Activated CD8-positive, alpha-beta memory T cell treated with anti-CD3 and anti-CD28 coated beads for 48 hours (primary cell): ENCODE data around the gene NHERF1.

ENCODE experiments used
- DNase-seq, 3 experiments: peaks; one replicate each; pipeline ENCODE4 v3.0.0-alpha.2; 2020; ENCODE audit warnings: low read depth in 2 of 3, low spot score in 2 of 3

NHERF1 gene

DNA sequence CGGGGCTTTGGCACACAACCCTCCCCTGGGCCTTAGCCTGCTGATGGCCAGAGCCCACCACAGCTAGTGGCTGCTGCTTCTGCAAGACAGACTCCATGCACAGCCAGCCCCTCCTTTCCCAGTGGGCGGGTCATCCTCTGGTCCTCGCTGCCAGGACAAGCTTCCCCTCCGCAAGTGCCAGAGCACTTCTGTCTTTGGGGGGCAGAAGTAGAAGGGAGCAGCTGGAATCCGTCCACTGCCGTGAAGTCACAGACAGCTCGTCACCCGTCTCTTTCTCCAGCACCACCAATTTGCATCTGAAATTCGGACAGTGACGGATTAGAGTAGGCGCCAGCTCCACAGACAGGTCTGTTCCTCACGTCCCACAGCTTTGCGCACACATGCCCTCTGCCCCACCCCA, 59.0 kb downstream of the NHERF1 start:
- DNase-seq: no peak

DNA sequence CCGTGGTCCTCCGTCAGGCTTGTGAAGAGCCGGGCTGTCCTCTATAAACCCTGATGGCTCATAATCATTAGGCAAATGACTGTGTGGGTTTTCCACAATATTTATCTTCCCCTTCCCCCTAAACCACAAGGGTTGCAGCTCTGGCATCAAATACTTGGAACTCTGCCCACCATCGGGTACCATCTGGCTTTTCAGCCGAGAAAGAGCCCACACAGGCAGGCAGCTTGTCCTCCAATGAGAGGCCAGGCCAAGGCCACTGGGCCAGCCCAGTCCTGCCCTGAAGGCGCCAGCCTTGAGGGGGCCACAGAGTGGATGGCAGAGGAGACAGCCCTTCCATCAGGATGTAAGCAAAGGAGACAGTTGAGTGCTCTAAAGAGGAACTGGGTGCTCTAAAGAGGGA, 59.5 kb downstream of the NHERF1 start:
- no peak for DNase-seq

DNA sequence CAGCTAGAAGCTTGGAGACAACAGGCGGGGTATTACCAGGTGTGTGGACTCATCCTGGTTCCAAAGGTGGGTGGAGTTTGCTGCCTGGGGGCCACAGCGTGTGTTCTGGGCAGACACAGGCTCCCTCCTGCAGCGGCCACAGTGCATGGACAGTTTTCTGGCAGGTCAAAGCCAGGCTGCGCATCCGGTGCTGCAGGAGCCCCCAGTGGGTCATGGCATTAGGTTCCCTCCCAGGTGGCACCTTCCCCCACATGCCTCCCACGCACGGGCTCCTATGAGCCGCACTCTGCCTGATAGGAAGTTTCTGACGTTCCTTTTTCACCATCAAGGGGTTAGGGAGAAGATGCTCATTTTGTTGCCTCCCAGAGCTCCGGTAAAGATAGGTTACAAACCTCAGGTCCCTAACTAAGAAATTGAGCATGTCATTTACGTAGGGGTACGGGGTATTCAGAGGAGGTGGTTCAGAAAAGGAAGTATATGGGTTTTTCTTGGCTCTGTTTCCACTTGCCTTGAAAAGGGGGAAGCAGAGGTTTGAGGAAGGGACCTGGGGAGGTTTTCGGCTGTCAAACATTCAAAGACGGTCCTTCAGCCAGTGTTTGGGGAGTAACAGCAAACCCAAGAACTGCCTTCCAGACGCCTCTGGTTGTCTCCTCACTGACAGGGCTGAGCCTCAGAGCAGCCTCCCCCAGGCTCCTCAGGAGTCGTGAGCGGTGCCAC, 60.4 kb downstream of the NHERF1 start:
- no peak for DNase-seq

DNA sequence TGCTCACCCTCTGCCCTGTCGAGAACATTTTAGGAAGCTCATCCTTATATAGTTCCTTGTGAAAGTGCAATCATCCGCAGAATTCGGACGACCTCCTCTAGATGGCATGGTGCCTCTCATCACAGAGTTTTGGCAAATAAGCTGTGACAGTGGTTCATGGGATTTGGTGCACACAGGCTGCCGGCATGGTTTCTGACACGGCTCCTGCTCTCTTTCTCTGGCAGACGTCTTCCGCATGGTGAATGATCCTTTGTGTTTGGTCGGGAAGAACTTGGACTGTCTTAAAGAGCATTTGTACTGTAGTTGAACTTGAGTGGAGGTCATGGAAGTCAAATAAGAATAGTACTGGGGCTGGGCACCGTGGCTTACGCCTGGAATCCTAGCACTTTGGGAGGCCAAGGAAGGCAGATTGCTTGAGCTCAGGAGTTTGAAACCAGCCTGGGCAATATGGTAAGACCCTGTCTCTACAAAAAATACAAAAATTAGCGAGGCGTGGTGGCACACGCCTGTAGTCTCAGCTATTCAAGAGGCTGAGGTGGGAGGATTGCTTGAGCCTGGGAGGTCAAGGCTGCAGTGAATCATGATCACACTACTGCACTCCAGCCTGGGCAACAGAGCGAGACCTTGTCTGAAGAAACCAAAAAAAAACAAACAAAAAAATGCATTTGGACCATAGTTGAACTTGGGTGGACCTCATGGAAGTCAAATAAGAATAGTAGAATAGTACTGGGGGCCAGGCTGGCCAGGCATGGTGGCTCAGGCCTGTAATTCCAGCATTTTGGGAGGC, 62.5 kb downstream of the NHERF1 start:
- no peak for DNase-seq

DNA sequence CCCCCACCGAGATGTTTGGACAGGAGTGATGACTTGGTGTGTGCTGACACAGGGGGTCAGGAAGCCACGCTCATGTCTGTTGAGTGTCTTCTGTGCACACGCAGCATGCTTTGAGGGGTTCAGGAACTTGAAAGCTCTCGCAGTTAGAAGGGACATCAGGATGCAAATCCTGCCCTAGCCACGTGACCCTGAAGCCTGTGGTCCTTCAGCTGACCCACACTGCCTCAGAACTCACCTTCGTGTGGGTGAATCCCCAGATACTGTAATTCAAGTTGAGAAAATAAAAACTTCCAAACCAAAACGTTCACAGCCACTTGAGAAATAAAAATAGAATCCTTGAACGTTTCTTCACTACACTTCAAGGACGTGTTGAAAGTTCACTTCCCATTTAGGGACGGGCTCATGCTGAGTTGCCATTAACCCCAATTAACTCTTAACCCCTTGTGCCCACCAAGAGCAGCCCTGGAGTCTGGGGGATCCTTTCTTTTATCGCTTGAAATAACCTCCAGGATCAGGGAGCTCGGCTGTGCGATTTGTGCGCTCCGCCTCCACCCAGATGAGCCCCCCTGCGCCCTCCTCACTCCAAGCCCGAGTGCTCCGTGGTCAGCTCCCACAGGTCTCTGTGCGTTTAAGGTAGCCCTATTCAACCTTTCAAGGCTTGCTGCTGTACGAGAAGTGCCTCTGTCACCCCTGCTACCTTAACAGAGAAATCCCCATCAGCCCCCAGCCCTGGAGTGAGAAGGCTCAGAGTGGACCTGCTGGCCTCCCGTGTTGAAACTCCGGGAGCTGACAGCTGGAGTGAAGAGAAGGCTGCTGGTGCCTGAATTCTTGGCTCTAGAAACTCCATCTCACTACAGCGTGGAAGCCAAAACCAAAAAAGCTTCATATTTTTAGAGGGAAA, 63.9 kb downstream of the NHERF1 start:
- DNase-seq: no peak

DNA sequence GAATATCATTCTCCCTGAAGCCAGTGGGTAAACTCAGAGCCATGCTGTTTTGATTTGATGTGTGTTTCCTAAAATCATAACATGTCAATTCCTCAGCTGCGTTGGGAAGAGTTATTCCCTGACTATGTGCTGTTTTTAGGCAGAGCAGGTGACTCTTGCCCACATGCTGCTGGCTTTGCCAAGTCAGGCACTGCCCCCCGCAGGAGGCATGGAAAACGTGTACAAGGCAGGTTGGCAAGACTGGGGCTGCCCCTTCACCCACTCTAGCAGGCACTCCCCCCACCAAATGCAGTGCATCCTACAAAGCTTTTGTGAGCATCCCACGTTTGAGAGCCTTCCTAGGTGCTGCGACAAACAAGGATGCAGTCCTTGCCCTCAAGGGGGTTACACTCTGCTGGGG, 66.0 kb downstream of the NHERF1 start:
- DNase-seq: no peak

DNA sequence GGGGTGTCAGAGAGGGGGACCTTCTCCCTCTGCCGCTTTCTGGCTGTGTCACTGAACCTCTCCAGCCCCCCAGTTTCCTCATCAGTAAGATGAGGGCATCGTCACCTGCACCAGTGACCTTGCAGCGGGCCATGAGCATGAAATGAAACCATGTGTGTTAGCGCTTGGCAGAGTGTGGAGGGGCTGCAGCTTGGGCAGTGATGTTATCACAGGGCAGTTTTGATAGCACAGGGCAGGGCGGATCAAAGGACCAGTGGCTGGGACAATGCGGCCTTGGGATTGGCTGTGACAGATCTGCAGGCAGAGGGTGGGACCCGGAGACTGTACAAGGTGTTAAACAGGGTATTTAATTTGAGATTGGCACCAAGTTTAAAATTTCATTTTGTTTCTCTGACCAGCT, 66.6 kb downstream of the NHERF1 start:
- DNase-seq: no peak

DNA sequence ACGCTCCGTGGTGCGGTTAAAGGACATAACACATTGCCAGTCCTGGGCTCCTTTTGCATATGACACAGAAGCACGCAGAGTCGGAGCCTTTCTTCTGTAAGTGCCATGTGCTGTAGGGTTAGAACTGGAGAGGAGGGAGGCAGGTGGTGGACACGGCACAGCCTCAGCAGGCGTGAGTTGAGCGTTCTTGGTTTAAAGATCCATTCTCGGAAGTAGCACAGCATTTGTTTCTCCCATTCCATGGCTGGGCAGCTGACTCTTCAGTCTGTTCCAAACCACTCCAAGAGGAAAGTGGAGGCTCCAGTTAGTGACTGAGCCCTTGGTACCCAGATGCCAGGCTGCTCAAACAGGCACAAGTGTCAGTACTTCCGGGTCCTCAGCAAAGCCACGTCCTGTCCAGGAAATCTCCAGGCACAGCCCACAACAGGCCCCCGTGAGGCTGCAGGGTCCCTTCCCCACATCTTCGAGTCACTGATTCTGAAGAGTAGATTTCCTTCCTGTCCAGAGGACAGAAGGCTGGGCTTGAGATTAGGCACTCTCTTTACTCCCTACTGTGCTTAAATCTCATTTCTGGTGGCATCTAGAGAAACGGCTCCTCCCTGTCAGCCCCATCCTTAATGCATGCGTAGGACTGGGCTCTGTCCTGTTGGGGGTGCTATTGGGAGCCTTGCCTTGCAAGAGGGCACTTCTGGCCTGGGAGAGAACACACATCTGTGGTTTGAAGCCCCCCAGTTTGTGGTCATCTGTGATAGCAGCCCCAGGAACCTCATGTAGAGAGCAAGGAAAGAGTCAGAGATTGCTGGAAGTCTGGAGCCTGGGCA, 67.3 kb downstream of the NHERF1 start:
- DNase-seq: no peak

DNA sequence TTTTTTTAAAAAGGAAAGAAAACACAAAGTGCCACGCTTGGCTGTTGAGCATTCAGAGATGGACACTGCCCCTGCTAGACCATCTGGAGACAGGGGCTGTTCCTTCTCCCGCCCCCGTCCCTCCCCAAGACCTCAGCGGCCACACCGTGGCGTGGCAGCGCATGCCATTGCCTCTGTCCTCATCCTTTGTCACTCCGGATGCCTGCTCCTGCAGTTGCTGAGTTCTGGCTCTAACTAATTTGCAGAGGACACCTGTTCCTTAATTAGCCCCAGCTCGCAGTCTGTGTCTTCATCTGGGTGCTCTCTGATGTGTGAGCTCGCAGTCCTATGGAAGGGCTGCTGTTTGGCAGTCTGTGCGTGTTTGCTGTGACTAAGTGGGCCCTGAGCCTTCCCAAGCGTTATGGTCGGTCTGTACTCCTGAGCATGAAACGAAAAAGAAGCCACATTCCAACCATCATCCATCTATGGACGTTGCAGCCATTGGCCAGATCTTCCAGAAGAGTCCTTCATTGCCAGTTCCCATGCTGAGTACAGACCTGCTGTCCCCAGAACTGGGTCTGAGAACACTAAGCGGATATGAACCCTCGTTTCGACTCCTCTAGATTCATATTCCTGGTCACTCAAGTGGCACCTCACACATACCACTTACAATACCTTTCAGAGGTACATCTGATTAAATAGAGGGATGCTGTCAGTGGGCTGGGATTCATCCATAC, 68.6 kb downstream of the NHERF1 start:
- no peak for DNase-seq

DNA sequence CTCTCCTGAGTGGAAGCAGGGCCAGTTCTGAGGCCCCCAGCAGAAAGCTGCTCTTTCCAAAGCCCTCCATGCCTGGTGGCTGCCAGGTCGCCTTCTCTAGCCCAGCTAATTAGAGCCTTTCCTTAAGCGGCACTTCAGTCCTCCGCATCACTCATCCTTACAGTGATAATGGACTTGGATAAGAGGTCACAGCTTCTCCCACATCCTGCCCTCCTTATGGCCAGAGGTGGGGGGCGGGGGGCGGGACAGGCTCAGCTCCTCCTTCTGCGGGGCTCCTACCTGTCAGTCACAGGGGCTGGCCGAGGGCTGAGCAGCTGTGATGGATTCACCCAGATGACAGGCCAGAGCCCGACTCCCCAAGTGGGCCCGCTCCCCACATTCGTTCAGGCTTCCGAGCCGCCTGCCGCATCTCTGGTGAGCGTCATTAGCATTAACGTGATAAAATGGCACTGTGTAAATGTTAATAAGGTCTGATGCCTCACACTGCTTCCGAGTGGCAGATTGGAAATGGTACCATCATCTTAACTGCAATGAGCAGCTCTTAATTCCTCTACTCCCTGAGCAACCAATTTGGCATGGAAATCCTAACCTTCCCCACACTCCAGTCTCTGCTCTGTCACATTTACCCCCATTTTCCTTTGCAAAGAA, 70.0 kb downstream of the NHERF1 start:
- DNase-seq: no peak
